Stimulated activated CD8-positive, alpha-beta memory T cell treated with anti-CD3 and anti-CD28 coated beads, Interleukin-7, amount 100 ng/mL, for 4 hours (primary cell): ENCODE measurements around the gene COP1.

ENCODE experiments used
- DNase-seq, 2 donors: peaks; one replicate each; pipeline ENCODE4 v3.0.0-alpha.2; 2020; ENCODE audit warnings: low read depth in 2 of 2

Gene COP1

GRCh38 chr1:176199707-176200106 is 7.4 kb downstream of the COP1 start:
- no peak for DNase-seq

GRCh38 chr1:176198413-176198812 is 8.7 kb downstream of the COP1 start:
- DNase-seq, result no peak

GRCh38 chr1:176196728-176197127 is 10.4 kb downstream of the COP1 start:
- DNase-seq, result no peak

- no peak for DNase-seq
Measured at GRCh38 chr1:176195547-176195946, 11.5 kb downstream of the COP1 start.

- DNase-seq, result no peak
Measured at GRCh38 chr1:176193663-176194062, 13.4 kb downstream of the COP1 start.

- no peak for DNase-seq
Measured at GRCh38 chr1:176193023-176193422, 14.1 kb downstream of the COP1 start.

GRCh38 chr1:176188604-176189003 is 18.5 kb downstream of the COP1 start:
- DNase-seq, result no peak

GRCh38 chr1:176187001-176187400 is 20.1 kb downstream of the COP1 start:
- DNase-seq, result no peak

GRCh38 chr1:176183618-176184017 is 23.5 kb downstream of the COP1 start:
- DNase-seq, result no peak

GRCh38 chr1:176178316-176178715 is 28.8 kb downstream of the COP1 start:
- no peak for DNase-seq

- DNase-seq, result no peak
Measured at GRCh38 chr1:176177764-176178163, 29.3 kb downstream of the COP1 start.

- DNase-seq, result no peak
Measured at GRCh38 chr1:176174108-176174507, 33.0 kb downstream of the COP1 start.

- DNase-seq, result no peak
Measured at GRCh38 chr1:176172215-176172614, 34.9 kb downstream of the COP1 start.

GRCh38 chr1:176167210-176167609 is 39.9 kb downstream of the COP1 start:
- no peak for DNase-seq

- DNase-seq, result no peak
Measured at GRCh38 chr1:176165573-176165972, 41.5 kb downstream of the COP1 start.

GRCh38 chr1:176164014-176164678 is 42.9 kb downstream of the COP1 start:
- DNase-seq, result no peak

- no peak for DNase-seq
Measured at GRCh38 chr1:176159993-176160392, 47.1 kb downstream of the COP1 start.

- DNase-seq, result no peak
Measured at GRCh38 chr1:176157995-176158394, 49.1 kb downstream of the COP1 start.

- DNase-seq, result no peak
Measured at GRCh38 chr1:176149939-176150807, 56.9 kb downstream of the COP1 start.

GRCh38 chr1:176144526-176144925 is 62.6 kb downstream of the COP1 start:
- DNase-seq, result no peak

GRCh38 chr1:176142973-176143372 is 64.1 kb downstream of the COP1 start:
- DNase-seq, result no peak

- DNase-seq, result no peak
Measured at GRCh38 chr1:176141449-176141848, 65.6 kb downstream of the COP1 start.

- DNase-seq, result no peak
Measured at GRCh38 chr1:176136891-176137290, 70.2 kb downstream of the COP1 start.
